Measurements from ENCODE around the gene TTYH3. TPM values are rescaled to one million over a fixed set of nuclear protein-coding genes. Genes with fewer than 3 reads are reported as not detected.
A peak's percentile ranks its signal among the peaks of the same experiment; 100 is the strongest.

The TTYH3 gene
- total RNA-seq, 1 experiment from 2014 or later = 187 TPM

DNA sequence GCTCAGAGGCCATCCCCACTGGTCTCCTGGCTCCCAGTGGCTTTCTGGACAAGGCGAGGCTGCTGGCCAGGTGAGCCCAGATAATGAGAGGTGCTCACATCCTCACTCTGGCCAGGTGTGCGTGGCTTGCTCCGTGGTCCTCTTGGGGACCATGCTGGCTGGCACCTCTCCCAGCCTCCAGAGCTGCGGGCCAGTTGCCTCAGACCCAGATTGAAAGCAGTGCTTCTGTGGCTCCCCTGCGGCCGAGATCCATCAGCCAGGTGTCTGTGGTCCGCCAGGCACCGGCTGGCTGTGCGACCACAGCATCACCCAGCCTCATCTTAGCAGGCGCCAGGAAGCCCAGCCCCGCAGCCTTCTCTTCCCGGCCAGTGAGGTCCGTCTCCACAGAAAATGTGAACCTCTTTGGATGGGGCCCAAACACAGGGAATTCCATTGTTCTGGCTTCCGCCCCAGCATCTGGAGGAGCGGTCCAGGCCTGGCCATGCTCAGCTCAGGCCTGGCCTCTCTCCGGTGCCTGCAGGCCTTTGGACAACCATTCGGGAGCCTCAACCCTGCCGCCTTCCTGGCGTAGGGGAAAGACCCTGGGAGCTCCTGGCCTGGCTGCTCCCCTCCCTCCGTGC lies 5.2 kb upstream of the TTYH3 start:
- Mint-ChIP-seq H3K4me1 (ENCODE audit: low read depth, unreplicated experiment) (peaks cover 57% of the 10 kb centered on the region), H3K9me3 (ENCODE audit: low read depth, unreplicated experiment) (no peaks in the 10 kb centered on the region), H3K36me3 (ENCODE audit: insufficient read depth, unreplicated experiment) (peaks cover 19% of the 10 kb centered on the region), H3K27ac (ENCODE audit: unreplicated experiment) (no peak overlapping the region), H3K27me3 (ENCODE audit: unreplicated experiment) (peaks cover 11% of the 10 kb centered on the region), H3K4me3 (ENCODE audit: low read depth, unreplicated experiment) (no peak overlapping the region)
- intact Hi-C loops (cut with micrococcal nuclease; ENCODE audit: unreplicated experiment) = no loop called here
- BruUV-seq (replicated peaks) = no TSS peak
- CTCF ChIA-PET = no interaction called here
- no peak for TF ChIP-seq CTCF (IDR thresholded peaks at IDR 0.05; ENCODE audit: unreplicated experiment)
- no peak for DNase-seq

DNA sequence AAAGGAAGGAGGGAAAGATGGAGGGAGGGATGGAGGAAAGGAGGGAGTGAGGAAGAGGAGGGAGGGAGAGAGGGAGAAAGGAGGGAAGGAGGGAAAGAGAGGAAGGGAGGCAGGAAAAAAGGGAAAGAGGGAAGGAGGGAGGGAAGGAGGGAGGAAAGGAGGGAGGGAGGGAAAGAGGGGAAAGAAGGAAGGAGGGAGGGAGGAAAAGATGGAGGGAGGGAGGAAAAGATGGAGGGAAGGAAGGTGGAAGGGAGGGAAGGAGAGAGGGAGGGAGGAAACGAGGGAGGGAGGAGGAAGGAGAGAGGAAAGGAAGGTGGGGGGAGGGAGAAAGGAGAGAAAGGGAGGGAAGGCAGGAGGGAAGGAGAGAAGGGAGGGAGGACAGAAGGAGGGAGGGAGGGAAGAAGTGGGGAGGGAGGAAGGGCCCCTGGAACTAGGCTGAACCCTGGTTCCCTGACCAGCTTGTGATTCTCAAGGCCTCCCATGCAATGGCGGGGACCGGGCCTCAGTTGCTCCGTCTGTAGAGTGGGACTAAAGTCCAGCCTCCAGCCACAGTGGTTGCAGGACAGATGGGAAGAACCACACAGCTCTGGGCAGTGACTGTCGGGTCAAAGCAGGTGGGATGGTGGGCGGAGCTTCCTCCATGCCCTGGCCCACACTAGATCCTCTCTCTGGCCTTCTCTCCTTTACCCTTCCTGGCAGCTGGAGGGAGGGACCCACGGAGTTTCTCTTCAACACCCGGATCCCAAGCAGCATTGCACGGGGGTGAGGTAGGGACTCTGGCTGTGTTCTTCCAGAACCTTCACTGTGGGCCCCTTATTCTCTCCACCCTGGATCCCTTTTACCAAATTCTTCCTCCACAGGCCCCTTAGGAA lies 4.3 kb upstream of the TTYH3 start:
- peak overlapping the region; percentile 34 for H3K27ac Mint-ChIP-seq (ENCODE audit: unreplicated experiment)
- H3K36me3 Mint-ChIP-seq (ENCODE audit: insufficient read depth, unreplicated experiment) = peaks cover 24% of the 10 kb centered on the region
- intact Hi-C loops (cut with micrococcal nuclease; ENCODE audit: unreplicated experiment) = no loop called here
- H3K27me3 Mint-ChIP-seq (ENCODE audit: unreplicated experiment) = peaks cover 2% of the 10 kb centered on the region
- no peak overlapping the region for H3K4me3 Mint-ChIP-seq (ENCODE audit: low read depth, unreplicated experiment)
- peak; percentile 36 for DNase-seq
- peaks cover 49% of the 10 kb centered on the region for H3K4me1 Mint-ChIP-seq (ENCODE audit: low read depth, unreplicated experiment)
- CTCF ChIA-PET = interaction anchor here (0.6 to 1.6 kb wide), 10 partner anchors 9 to 1440 kb away, joined by 3 to 8 read pairs (median 4); no protein-coding TSS in a partner anchor
- no peak for TF ChIP-seq CTCF (IDR thresholded peaks at IDR 0.05; ENCODE audit: unreplicated experiment)
- no TSS peak for BruUV-seq (replicated peaks)
- H3K9me3 Mint-ChIP-seq (ENCODE audit: low read depth, unreplicated experiment) = no peaks in the 10 kb centered on the region

DNA sequence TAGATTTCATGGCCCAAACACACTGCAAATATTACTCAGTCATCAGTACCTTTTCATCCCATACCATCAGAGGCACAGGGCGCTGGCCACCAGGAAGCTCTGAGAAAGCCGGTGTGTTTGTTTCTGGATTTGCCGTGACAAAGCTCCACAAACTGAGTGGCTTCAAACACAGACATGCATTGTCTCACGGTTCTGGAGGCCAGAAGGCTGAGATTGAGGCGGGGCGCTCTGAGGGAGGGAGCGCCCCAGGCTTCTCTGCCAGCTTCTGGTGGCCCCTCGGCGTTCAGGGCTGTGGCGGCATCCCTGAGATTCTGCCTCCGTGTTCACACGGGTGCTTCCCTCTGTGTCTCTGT lies 3.7 kb upstream of the TTYH3 start:
- peak; percentile 76 for DNase-seq
- H3K36me3 Mint-ChIP-seq (ENCODE audit: insufficient read depth, unreplicated experiment) = peaks cover 30% of the 10 kb centered on the region
- H3K27me3 Mint-ChIP-seq (ENCODE audit: unreplicated experiment) = no peaks in the 10 kb centered on the region
- no peaks in the 10 kb centered on the region for H3K9me3 Mint-ChIP-seq (ENCODE audit: low read depth, unreplicated experiment)
- H3K4me3 Mint-ChIP-seq (ENCODE audit: low read depth, unreplicated experiment) = no peak overlapping the region
- intact Hi-C loops (cut with micrococcal nuclease; ENCODE audit: unreplicated experiment) = no loop called here
- peak overlapping the region; percentile 34 for H3K27ac Mint-ChIP-seq (ENCODE audit: unreplicated experiment)
- CTCF ChIA-PET = interaction anchor here (0.6 to 1.6 kb wide), 10 partner anchors 9 to 1440 kb away, joined by 3 to 8 read pairs (median 4); no protein-coding TSS in a partner anchor
- peaks cover 44% of the 10 kb centered on the region for H3K4me1 Mint-ChIP-seq (ENCODE audit: low read depth, unreplicated experiment)
- BruUV-seq (replicated peaks) = no TSS peak
- no peak for TF ChIP-seq CTCF (IDR thresholded peaks at IDR 0.05; ENCODE audit: unreplicated experiment)

GRCh38 chr7:2628891-2629290 lies 2.9 kb upstream of the TTYH3 start:
- no TSS peak for BruUV-seq (replicated peaks)
- no peak for TF ChIP-seq CTCF (IDR thresholded peaks at IDR 0.05; ENCODE audit: unreplicated experiment)
- Mint-ChIP-seq H3K36me3 (ENCODE audit: insufficient read depth, unreplicated experiment) (peaks cover 38% of the 10 kb centered on the region), H3K27ac (ENCODE audit: unreplicated experiment) (peak overlapping the region; percentile 39), H3K27me3 (ENCODE audit: unreplicated experiment) (no peaks in the 10 kb centered on the region), H3K4me1 (ENCODE audit: low read depth, unreplicated experiment) (peaks cover 42% of the 10 kb centered on the region), H3K9me3 (ENCODE audit: low read depth, unreplicated experiment) (no peaks in the 10 kb centered on the region), H3K4me3 (ENCODE audit: low read depth, unreplicated experiment) (no peak overlapping the region)
- DNase-seq = no peak
- intact Hi-C loops (cut with micrococcal nuclease; ENCODE audit: unreplicated experiment) = no loop called here
- CTCF ChIA-PET = interaction anchor here (0.7 to 1.6 kb wide), 7 partner anchors 10 to 477 kb away, joined by 3 to 4 read pairs (median 3); no protein-coding TSS in a partner anchor

Data from Calu3 (cell line).